Suprapubic skin (tissue), 4 donors: ENCODE measurements around the gene SIRT3. TPM values are rescaled to one million over a fixed set of nuclear protein-coding genes. Genes with fewer than 3 reads are reported as not detected.
A peak's percentile ranks its signal among the peaks of the same experiment; 100 is the strongest.

Experiments used
- DNase-seq, 2 donors: peaks; one replicate each; pipeline ENCODE4 v3.0.0-alpha.2; 2019; ENCODE audit warnings: low spot score in 2 of 2
- H3K27ac ChIP-seq: fragments of 200-600 bp; sonication (generic); one replicate; pipeline ENCODE4 v1.5.1; 2019
- H3K27me3 ChIP-seq: fragments of 200-600 bp; sonication (generic); one replicate; pipeline ENCODE4 v1.5.1; 2019
- H3K36me3 ChIP-seq: fragments of 200-600 bp; sonication (generic); one replicate; pipeline ENCODE4 v1.5.1; 2019
- H3K4me1 ChIP-seq: fragments of 200-600 bp; sonication (generic); one replicate; pipeline ENCODE4 v1.5.1; 2019
- H3K4me3 ChIP-seq: fragments of 200-600 bp; sonication (generic); one replicate; pipeline ENCODE4 v1.5.1; 2019; ENCODE audit warnings: mild to moderate bottlenecking
- H3K9me3 ChIP-seq: fragments of 200-600 bp; sonication (generic); one replicate; pipeline ENCODE4 v1.5.1; 2019
- EP300 ChIP-seq: sonication (generic); formaldehyde crosslinking; IDR thresholded peaks from one replicate; pipeline ENCODE4 v1.6.1; 2017; ENCODE audit warnings: antibody characterized with exemption
- POLR2A ChIP-seq, 2 donors: fragments of 450-650 bp; IDR thresholded peaks; one replicate each; pipeline ENCODE4 v1.6.1; 2017; ENCODE audit warnings: antibody characterized with exemption in 2 of 2, mild to moderate bottlenecking in 2 of 2, moderate library complexity in 2 of 2
- POLR2AphosphoS5 ChIP-seq, 3 donors: sonication (generic); formaldehyde crosslinking; IDR thresholded peaks; one replicate each; pipeline ENCODE4 v1.6.1; 2017; ENCODE audit warnings: antibody characterized with exemption in 3 of 3
- WGBS: methylation state at CpG from one replicate; pipeline ENCODE4 v1.1.5; 2018; 5-methylcytosine and 5-hydroxymethylcytosine counted together
- total RNA-seq, 4 donors: library from RNA; depleted of rRNA; stranded (reverse); fragments of >200 nt; gene quantifications; one replicate each; pipeline ENCODE4 v1.1.0, GENCODE V29; 2016
- TF ChIP-seq, protein P1 (sequence below), 2 donors: fragments of 200-600 bp in 1 of 2; fragments of 450-650 bp in 1 of 2; sonication (generic) in 1 of 2; IDR thresholded peaks; one replicate each; pipeline ENCODE4 v1.5.1; 2016 to 2019; ENCODE audit warnings: antibody characterized with exemption in 2 of 2, mild to moderate bottlenecking in 1 of 2, moderate library complexity in 1 of 2

Gene SIRT3
- total RNA-seq, 4 donors from 2014 or later: 9.1 to 20.1 (median 13.3) TPM

DNA sequence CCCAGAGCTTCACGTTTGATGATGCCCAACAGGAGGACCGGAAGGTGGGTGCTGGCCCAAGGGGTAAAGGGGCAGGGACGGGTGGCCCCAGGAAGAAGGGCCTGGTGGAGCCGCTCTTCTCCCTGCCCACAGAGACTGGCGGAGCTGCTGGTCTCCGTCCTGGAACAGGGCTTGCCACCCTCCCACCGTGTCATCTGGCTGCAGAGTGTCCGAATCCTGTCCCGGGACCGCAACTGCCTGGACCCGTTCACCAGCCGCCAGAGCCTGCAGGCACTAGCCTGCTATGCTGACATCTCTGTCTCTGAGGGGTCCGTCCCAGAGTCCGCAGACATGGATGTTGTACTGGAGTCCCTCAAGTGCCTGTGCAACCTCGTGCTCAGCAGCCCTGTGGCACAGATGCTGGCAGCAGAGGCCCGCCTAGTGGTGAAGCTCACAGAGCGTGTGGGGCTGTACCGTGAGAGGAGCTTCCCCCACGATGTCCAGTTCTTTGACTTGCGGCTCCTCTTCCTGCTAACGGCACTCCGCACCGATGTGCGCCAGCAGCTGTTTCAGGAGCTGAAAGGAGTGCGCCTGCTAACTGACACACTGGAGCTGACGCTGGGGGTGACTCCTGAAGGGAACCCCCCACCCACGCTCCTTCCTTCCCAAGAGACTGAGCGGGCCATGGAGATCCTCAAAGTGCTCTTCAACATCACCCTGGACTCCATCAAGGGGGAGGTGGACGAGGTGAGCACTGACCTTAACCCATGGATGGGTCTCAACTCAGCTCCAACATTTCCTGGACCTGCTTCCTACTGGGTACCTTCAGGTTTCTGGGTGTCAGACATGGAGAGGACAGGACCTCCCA, 26.6 kb downstream of the SIRT3 start:
- no peaks in the 10 kb centered on the region for H3K27me3 ChIP-seq
- 38% methylated on average over 25 of the region's 29 CpGs for WGBS
- peak overlapping the region; percentile 80 for H3K4me3 ChIP-seq
- peak; percentile 66 to 74 for DNase-seq
- peak overlapping the region; percentile 100 for H3K27ac ChIP-seq
- peaks cover 63% of the 10 kb centered on the region for H3K36me3 ChIP-seq
- no peaks in the 10 kb centered on the region for H3K9me3 ChIP-seq
- peaks cover 45% of the 10 kb centered on the region for H3K4me1 ChIP-seq
- TF ChIP-seq, protein P1, sequence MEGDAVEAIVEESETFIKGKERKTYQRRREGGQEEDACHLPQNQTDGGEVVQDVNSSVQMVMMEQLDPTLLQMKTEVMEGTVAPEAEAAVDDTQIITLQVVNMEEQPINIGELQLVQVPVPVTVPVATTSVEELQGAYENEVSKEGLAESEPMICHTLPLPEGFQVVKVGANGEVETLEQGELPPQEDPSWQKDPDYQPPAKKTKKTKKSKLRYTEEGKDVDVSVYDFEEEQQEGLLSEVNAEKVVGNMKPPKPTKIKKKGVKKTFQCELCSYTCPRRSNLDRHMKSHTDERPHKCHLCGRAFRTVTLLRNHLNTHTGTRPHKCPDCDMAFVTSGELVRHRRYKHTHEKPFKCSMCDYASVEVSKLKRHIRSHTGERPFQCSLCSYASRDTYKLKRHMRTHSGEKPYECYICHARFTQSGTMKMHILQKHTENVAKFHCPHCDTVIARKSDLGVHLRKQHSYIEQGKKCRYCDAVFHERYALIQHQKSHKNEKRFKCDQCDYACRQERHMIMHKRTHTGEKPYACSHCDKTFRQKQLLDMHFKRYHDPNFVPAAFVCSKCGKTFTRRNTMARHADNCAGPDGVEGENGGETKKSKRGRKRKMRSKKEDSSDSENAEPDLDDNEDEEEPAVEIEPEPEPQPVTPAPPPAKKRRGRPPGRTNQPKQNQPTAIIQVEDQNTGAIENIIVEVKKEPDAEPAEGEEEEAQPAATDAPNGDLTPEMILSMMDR (IDR thresholded peaks at IDR 0.05): no peak
- no peak for TF ChIP-seq POLR2A (IDR thresholded peaks at IDR 0.05)
- TF ChIP-seq EP300: no peak
- no peak for TF ChIP-seq POLR2AphosphoS5 (IDR thresholded peaks at IDR 0.05)

DNA sequence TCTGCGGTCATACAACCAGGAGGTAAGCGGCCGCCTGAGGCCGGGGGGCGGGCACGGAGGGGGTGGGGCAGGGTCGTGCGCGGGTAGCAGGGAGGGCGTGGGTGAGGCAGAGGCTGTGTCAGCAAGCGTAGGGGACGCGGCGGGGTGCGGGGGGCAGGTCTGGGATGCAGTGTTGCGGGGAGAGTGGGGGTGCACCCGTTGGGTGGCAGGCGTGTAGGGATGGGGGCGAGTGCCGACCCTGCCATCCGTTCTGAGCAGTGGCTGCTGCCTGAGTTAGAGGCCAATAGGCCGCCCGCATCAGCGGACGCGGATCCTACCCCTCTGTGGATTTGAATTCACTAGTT, 27.3 kb downstream of the SIRT3 start:
- Histone ChIP-seq H3K9me3 (no peaks in the 10 kb centered on the region), H3K27ac (peak overlapping the region; percentile 100), H3K4me1 (peaks cover 50% of the 10 kb centered on the region), H3K36me3 (peaks cover 63% of the 10 kb centered on the region), H3K27me3 (no peaks in the 10 kb centered on the region), H3K4me3 (peak overlapping the region; percentile 80)
- DNase-seq: peak; percentile 84
- 0% methylated on average over 1 of the region's 26 CpGs for WGBS
- no peak for TF ChIP-seq POLR2AphosphoS5 (IDR thresholded peaks at IDR 0.05)
- TF ChIP-seq POLR2A (IDR thresholded peaks at IDR 0.05): no peak
- TF ChIP-seq EP300: no peak
- TF ChIP-seq, protein P1 (IDR thresholded peaks at IDR 0.05): no peak

DNA sequence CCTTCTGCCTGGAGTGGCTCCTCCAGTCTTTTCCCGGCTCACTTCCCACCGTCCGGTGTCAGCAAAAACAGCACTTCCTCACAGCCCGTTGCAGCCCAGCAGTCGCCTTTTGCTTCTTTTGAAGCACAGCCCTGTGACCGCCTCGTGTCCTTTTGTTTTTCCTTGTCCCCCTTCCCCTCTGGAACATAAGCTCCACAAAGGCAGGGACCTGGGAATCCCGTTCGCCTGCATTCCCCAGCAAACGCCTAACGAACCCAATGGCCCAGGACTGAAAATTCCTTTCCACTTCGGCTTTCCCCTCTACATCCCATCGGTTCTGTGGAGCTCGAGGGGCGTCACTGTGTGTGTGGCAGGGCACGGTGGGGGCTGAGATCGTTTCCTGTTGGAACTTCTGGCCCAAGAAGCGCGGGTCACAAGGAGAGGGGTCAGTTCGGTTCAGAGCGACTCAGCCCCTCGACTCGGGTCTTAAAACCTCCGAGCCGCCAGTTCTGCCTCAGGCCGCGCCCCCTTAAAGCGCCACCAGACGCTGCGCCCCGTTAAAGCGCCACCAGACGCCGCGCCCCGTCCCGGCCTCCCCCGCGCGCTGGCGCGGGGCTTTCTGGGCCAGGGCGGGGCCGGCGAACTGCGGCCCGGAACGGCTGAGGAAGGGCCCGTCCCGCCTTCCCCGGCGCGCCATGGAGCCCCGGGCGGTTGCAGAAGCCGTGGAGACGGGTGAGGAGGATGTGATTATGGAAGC, 27.8 kb downstream of the SIRT3 start:
- H3K27me3 ChIP-seq: no peaks in the 10 kb centered on the region
- H3K9me3 ChIP-seq: no peaks in the 10 kb centered on the region
- peak overlapping the region; percentile 80 for H3K4me3 ChIP-seq
- WGBS: under 1% methylated on average over 20 of the region's 57 CpGs
- H3K27ac ChIP-seq: peak overlapping the region; percentile 100
- peak; percentile 89 to 90 for DNase-seq
- peaks cover 56% of the 10 kb centered on the region for H3K4me1 ChIP-seq
- H3K36me3 ChIP-seq: peaks cover 63% of the 10 kb centered on the region
- TF ChIP-seq, protein P1 (IDR thresholded peaks at IDR 0.05): no peak
- peak in 2 of 3 donors; percentile 6 to 7 for TF ChIP-seq POLR2AphosphoS5 (IDR thresholded peaks at IDR 0.05)
- no peak for TF ChIP-seq EP300
- TF ChIP-seq POLR2A (IDR thresholded peaks at IDR 0.05): peak; percentile 63 to 67

DNA sequence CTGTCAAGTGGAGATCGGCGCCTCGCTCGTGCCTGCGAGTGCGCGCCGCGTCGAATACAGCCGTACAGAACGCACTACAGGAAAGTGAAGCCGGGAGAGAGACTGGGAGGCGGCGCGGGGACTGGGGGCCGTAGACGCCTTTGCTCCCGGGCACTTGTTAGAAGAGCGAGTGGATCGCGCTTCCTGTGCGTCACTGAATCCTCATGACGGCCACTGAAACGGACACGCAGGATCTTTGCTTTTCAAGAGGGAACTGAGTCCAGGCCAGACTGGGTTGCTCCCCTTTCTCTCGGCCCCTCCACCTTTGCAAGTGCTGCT, 28.3 kb downstream of the SIRT3 start:
- no peak for DNase-seq
- Histone ChIP-seq H3K27me3 (no peaks in the 10 kb centered on the region), H3K9me3 (no peaks in the 10 kb centered on the region), H3K27ac (peak overlapping the region; percentile 100), H3K4me3 (peak overlapping the region; percentile 80), H3K4me1 (peaks cover 61% of the 10 kb centered on the region), H3K36me3 (peaks cover 63% of the 10 kb centered on the region)
- peak in 1 of 2 donors; percentile 9 for TF ChIP-seq POLR2A (IDR thresholded peaks at IDR 0.05)
- TF ChIP-seq EP300: no peak
- WGBS: 0% methylated on average over 17 of the region's 27 CpGs

DNA sequence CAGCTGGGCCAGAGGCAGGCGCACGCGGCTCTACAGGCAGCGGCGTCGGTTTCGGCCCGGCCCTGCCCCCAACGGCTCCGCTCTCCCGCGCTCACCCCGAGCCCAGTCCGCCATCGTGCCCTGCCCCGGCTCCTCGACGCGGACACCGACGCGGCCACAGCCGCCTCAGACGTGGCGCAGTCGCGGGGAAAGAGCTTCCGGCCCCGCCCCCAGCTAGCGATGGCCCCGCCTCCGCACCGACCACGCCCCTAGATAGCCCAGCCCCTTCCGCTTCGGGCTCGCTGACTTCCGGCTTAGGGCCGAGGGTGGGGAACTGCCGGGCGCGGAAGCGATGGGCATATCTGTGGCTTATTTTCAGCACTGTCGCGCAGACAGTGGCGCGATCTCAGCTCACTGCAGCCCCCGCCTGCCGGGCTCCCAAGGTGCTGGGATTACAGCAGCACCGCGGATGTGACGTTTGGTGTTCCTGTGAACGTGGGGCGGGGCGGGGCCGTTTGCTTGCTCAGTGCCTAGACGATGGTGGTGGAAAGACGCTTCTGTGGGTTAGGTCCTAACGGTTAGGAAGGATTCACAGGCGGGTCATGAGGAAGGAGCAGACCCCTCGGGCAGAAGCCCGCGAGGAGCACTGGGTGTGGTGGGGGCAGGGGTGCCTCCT, 28.8 kb downstream of the SIRT3 start, which contains the start of the genes BET1L and RIC8A:
Gene BET1L, minus strand, starts transcription at position 192 of the 655 bp plus-strand sequence. Its CDS starts 78 bp downstream, at position 114.
Gene RIC8A, plus strand, starts transcription at position 501 of the 655 bp plus-strand sequence. CDS start 1,147 bp downstream, outside the sequence.
- Histone ChIP-seq H3K27me3 (no peaks in the 10 kb centered on the region), H3K36me3 (peaks cover 59% of the 10 kb centered on the region), H3K27ac (peak within 1 kb of the TSS; percentile 100), H3K4me3 (peak within 1 kb of the TSS; percentile 80), H3K4me1 (peaks cover 61% of the 10 kb centered on the region), H3K9me3 (no peaks in the 10 kb centered on the region)
- DNase-seq: peak; percentile 98
- TF ChIP-seq EP300 (no peak), POLR2AphosphoS5 (IDR thresholded peaks at IDR 0.05) (peak; percentile 30 to 85 (median 53)), POLR2A (IDR thresholded peaks at IDR 0.05) (peak in 1 of 2 donors; percentile 75)
- WGBS: 0% methylated on average over 18 of the region's 63 CpGs
